ENCODE data around the gene PTPN20. TPM values are rescaled to one million over a fixed set of nuclear protein-coding genes. Genes with fewer than 3 reads are reported as not detected.

PTPN20 gene
- total RNA-seq, 1 donor from 2014 or later: 1.3 TPM

DNA sequence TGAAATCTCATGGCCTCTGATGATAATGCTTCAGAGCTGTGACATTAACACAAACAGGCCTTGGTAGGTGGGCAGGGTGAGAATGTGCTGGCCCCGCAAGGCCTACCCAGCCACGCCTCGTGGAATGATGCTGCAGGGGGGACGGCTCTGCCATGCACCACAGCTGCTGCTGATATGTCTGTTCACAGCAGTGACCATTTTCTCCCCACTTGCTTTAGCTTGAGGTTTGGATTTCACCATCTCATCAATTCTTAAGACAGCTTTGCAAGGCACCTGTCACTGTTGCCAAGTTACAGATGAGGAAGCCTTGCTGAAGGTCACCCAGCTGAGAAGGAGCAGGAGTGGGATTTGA, 128.3 kb downstream of the PTPN20 start:
- H3K4me3 ChIP-seq (ENCODE audit: low read depth, low read length): no peak overlapping the region
- TF ChIP-seq, protein P1, sequence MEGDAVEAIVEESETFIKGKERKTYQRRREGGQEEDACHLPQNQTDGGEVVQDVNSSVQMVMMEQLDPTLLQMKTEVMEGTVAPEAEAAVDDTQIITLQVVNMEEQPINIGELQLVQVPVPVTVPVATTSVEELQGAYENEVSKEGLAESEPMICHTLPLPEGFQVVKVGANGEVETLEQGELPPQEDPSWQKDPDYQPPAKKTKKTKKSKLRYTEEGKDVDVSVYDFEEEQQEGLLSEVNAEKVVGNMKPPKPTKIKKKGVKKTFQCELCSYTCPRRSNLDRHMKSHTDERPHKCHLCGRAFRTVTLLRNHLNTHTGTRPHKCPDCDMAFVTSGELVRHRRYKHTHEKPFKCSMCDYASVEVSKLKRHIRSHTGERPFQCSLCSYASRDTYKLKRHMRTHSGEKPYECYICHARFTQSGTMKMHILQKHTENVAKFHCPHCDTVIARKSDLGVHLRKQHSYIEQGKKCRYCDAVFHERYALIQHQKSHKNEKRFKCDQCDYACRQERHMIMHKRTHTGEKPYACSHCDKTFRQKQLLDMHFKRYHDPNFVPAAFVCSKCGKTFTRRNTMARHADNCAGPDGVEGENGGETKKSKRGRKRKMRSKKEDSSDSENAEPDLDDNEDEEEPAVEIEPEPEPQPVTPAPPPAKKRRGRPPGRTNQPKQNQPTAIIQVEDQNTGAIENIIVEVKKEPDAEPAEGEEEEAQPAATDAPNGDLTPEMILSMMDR (conservative IDR thresholded peaks at IDR 0.05; ENCODE audit: low read depth, low read length): no peak
- no peak for DNase-seq (ENCODE audit: low read depth)

DNA sequence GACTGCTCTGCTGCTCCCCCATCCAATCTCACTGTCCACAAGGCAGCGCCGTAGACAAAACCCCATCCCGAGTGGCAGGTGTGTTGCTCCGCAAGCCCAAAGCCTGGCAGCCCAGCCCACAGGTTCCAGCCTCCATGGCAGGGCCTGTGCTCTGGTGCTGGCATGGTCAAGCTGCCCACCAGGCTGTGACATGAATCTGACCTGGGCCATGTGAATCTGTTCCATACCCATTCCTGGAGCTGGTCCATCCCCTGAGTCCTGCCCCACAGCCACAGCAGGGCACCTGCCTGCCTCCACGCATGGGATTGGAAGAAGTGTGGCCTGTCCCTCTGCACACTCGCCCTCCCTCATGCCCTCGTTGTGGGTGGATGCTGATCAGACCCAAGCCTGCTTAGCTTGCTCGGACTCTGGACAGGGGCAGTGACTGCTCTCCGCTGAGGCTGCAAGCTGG, 128.8 kb downstream of the PTPN20 start:
- TF ChIP-seq, protein P1 (conservative IDR thresholded peaks at IDR 0.05; ENCODE audit: low read depth, low read length): no peak
- H3K4me3 ChIP-seq (ENCODE audit: low read depth, low read length): no peak overlapping the region
- DNase-seq (ENCODE audit: low read depth): no peak

DNA sequence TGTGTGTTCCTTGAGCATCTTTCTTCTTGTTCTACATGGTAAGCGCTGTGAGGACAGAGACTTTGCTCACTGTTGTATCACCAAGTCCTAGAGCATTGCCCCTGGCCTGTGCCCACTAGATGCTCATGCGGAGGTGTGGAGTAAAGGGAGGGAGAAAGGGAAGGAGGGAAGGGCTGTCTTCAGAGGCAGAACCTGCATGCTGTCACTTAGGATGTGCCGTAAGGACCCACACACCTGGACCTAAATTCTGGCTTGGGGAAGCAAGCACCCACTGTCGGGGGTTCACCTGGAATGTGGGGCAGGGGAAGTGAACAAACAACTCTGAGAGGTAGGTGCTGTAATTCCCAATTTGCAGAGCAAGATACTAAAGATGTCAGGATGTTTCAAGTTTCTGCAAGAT, 129.5 kb downstream of the PTPN20 start:
- TF ChIP-seq, protein P1 (conservative IDR thresholded peaks at IDR 0.05; ENCODE audit: low read depth, low read length): no peak
- H3K4me3 ChIP-seq (ENCODE audit: low read depth, low read length): no peak overlapping the region
- DNase-seq (ENCODE audit: low read depth): no peak

DNA sequence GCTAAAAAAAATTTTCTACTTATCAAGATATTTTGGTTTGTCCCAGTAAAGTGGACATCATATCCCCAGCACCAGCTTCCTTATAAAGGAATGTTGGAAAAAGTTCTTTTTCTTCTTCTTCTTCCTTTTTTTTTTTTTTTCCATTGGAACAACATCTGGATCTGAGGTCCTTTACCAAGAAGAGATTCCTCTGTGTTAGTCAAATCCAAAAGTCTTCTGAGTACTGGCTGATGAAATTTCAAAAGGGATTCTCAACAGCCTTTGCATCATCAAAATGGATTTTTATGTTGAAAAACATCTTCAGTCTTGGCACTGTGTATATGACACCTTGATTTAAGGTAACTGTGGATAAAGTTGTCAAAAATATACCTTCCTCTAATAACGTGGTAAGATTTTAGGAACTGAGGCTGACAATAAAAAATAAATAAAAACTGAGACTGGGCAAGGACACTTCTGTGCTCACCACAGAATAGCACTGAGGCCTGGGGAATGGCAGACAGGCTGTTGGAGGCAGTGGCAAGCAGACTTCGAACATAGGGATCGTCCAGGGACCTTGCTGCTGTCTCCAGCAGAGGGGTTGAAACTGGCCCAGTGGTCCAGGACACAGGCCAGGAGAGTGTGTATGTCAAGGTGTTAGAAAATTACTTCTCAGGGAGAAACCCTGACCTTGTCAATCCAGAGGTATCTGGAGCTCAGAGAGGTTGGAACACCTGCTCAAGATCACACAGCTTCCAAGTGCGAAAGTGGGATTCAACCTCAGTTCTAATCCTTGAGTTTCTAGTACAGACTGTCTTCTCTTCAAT, 130.4 kb downstream of the PTPN20 start:
- DNase-seq (ENCODE audit: low read depth): no peak
- TF ChIP-seq, protein P1 (conservative IDR thresholded peaks at IDR 0.05; ENCODE audit: low read depth, low read length): no peak
- no peak overlapping the region for H3K4me3 ChIP-seq (ENCODE audit: low read depth, low read length)

DNA sequence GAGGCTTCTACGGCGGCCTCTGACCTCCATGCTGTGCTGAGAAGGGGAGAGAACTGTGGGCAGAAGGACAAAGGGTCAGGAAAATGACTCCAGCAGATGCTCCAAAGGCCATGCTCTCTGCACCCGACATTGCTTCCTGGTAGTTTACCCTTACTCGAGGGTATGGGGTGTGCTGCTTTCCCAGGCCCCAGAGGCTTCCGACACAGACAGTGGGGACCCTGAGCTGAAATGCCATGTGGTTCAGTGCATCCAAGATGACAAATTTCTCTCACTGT, 130.9 kb downstream of the PTPN20 start:
- H3K4me3 ChIP-seq (ENCODE audit: low read depth, low read length): no peak overlapping the region
- TF ChIP-seq, protein P1 (conservative IDR thresholded peaks at IDR 0.05; ENCODE audit: low read depth, low read length): no peak
- DNase-seq (ENCODE audit: low read depth): no peak

DNA sequence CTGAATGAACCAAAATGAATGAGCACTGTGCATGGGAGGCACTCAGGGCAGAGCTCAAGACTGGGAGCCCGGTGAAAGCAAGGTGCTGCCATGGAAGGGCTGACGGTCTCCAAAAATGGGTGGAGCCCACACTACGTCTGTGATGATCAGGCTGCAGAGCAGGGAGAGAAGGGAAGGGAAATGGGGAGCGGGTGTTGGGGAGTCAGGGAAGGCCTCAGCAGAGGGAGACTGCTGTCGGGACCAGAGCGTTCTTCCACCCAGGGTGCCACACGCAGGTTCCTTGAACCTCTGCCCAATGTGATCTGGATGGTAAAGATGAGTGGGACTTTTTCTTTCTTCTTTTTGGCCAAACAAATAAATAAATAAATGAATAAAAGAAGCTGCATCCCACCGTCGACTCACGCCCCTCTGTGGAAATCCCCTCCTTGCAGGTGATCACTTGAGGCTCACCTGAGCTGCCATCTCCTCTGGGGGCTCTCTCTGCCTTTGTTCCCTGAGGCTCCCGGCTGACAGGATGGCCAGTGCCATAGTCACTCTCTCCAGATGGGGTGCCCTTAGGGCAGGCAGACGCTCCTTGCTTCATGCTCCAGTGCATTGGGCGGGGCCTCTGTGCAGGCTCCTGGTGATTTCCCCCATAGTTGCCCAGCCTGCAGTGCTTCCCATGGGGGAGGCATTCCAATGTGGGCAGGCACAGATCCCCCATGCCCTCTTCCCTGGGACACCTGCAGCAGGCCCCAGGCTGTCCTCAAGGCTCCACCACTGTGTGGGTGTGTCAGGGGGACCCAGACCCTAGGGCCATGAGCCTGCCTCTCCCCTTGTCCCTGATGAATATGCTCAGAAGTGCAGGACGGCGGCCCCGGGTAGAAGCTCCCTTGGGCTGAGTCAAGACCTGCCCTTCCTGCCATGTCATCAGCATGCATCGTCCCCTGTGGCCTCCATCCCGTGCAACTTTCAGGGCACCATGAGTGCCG, 131.8 kb downstream of the PTPN20 start:
- no peak for DNase-seq (ENCODE audit: low read depth)

More for the DNA sequence above, 131.8 kb downstream of the PTPN20 start:
- no peak overlapping the region for H3K4me3 ChIP-seq (ENCODE audit: low read depth, low read length)
- TF ChIP-seq, protein P1 (conservative IDR thresholded peaks at IDR 0.05; ENCODE audit: low read depth, low read length): no peak

All from epithelial cell of proximal tubule (primary cell).